Fibroblast of lung (primary cell): ENCODE measurements around the gene RPTN.

Experiments used
- EZH2 ChIP-seq: IDR thresholded peaks from 2 replicates; pipeline ENCODE4 v1.5.1; 2012; ENCODE audit warnings: low read length, control low read depth, mild to moderate bottlenecking; ENCODE audit errors: missing control alignments
- TF ChIP-seq, protein P1 (sequence below), 2 donors: IDR thresholded peaks in 1 of 2; conservative IDR thresholded peaks in 1 of 2; 1 replicate in 1 of 2; 2 replicates in 1 of 2; pipeline ENCODE4 v1.5.1; 2011 to 2012; ENCODE audit warnings: low read length in 2 of 2, control low read depth in 1 of 2, inconsistent platforms in 1 of 2, low read depth in 1 of 2, mild to moderate bottlenecking in 1 of 2

DNA sequence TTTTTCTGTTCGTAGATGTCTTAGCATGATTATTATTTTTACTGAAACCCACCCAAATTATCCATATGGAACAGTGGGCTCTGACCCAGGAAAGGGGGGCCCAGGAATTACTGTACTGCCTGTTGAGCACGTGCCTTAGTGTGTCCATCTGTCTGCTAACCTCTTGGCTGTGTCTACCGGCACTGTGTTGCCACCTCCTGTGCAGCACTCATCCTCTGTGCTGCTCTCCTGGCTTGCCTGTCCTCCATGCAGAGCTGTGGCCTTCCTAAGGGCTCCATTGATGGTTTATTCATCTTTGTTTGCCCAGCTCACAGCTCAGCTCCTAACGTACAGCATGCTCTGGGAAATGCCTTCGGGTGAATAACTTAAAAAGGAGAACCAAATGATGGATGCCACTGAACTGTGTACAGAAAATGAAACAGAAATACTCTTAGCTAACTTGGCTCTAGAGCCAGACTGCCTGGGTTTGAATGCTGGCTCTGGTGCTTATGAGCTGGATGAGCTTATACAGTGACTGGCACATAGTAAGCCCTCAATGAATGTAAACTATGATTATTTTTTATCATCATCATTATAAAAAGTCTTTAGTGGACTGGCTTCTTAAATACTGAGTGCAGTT, 11.4 kb upstream of the RPTN start:
- TF ChIP-seq, protein P1, sequence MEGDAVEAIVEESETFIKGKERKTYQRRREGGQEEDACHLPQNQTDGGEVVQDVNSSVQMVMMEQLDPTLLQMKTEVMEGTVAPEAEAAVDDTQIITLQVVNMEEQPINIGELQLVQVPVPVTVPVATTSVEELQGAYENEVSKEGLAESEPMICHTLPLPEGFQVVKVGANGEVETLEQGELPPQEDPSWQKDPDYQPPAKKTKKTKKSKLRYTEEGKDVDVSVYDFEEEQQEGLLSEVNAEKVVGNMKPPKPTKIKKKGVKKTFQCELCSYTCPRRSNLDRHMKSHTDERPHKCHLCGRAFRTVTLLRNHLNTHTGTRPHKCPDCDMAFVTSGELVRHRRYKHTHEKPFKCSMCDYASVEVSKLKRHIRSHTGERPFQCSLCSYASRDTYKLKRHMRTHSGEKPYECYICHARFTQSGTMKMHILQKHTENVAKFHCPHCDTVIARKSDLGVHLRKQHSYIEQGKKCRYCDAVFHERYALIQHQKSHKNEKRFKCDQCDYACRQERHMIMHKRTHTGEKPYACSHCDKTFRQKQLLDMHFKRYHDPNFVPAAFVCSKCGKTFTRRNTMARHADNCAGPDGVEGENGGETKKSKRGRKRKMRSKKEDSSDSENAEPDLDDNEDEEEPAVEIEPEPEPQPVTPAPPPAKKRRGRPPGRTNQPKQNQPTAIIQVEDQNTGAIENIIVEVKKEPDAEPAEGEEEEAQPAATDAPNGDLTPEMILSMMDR (conservative IDR thresholded peaks at IDR 0.05 in 1 of 2, IDR thresholded peaks at IDR 0.05 in 1 of 2; ENCODE audit: low read depth in 1 of 2, low read length in 2 of 2) = no peak
- TF ChIP-seq EZH2 = no peak
